ENCODE measurements around the gene DNAJC27. TPM values are rescaled to one million over a fixed set of nuclear protein-coding genes. Genes with fewer than 3 reads are reported as not detected.

DNAJC27 gene
- total and polyA plus RNA-seq, 2 of the 13 experiments (the other 11 are each of a cell fraction or from before 2014, with no cell fraction given) = 3.1 to 3.7 TPM

DNA sequence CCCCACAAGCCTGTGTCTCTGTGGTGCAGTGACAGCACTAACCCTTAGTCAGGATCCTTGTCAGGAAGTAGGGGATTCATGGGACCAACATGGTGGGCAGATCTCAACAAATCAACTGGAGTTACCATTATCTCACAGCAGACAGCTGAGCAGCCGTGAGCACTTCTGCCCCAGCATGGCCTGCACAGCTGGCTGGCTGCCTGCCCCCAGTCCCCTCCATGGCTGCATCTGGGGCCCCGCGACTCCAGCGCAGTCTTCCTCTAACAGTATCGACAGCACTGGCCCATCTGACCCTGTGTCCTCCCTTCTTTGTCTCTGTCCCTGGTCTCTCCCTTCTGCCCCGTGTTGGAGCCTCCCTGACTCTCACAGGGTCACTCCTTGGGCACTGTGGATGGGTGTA is 47.0 kb downstream of the DNAJC27 start (continued):
- TF ChIP-seq, protein P1, sequence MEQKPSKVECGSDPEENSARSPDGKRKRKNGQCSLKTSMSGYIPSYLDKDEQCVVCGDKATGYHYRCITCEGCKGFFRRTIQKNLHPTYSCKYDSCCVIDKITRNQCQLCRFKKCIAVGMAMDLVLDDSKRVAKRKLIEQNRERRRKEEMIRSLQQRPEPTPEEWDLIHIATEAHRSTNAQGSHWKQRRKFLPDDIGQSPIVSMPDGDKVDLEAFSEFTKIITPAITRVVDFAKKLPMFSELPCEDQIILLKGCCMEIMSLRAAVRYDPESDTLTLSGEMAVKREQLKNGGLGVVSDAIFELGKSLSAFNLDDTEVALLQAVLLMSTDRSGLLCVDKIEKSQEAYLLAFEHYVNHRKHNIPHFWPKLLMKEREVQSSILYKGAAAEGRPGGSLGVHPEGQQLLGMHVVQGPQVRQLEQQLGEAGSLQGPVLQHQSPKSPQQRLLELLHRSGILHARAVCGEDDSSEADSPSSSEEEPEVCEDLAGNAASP (CRISPR knock-in tag; IDR thresholded peaks at IDR 0.05; ENCODE audit: borderline replicate concordance) = no peak
- TF ChIP-seq SATB2 (CRISPR knock-in tag; IDR thresholded peaks at IDR 0.05) = no peak

DNA sequence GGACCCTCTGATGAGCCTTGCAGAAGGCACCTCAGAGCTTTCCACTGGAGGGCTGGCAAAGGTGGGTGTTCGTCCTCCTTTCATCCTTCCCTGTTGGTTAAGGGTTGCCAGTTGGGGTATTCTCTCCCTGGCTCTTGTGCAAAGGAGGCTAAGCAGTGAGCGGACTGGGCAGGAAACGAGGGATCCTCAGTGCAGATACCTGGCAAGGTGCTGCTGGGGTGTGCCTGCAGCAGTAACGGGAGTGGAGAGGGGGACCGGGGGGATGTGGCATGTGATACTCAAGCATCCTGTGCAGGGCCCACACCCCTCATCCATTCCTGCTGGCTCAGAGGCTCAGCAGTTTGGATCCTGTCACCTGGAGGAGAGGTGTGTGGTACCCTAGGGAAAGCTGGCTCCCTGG is 47.5 kb downstream of the DNAJC27 start:
- CTCF ChIA-PET (ENCODE audit: low intra/inter-chr PET ratio, low total read pairs) = no interaction called here
- H3K4me1 ChIP-seq (ENCODE audit: insufficient read depth, low read length) = peaks cover 17% of the 10 kb centered on the region
- H3K4me2 ChIP-seq (ENCODE audit: low read depth, low read length) = no peak overlapping the region
- no peaks in the 10 kb centered on the region for H3K9me3 ChIP-seq (ENCODE audit: low read length)
- H2AFZ ChIP-seq (ENCODE audit: low read length) = no peak overlapping the region
- H3K27ac ChIP-seq (ENCODE audit: extremely low read length, insufficient read depth, low read length) = no peak overlapping the region
- intact Hi-C loops (cut with micrococcal nuclease; ENCODE audit: unreplicated experiment) = no loop called here
- in situ Hi-C loops (cut with HindIII; ENCODE audit: extremely low pct_ligation_motif_present, low pct_unique_long_range_greater_than_20kb) = no loop called here
- ATAC-seq (no peak), FAIRE-seq (no peak), DNase-seq (ENCODE audit: low spot score) (no peak)
- POLR2A ChIA-PET = no interaction called here
- no TSS peak for BruUV-seq (replicated peaks)
- TF ChIP-seq, protein P2, sequence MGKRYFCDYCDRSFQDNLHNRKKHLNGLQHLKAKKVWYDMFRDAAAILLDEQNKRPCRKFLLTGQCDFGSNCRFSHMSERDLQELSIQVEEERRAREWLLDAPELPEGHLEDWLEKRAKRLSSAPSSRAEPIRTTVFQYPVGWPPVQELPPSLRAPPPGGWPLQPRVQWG (CRISPR knock-in tag; IDR thresholded peaks at IDR 0.05; ENCODE audit: borderline replicate concordance, low read depth) = no peak
- TF ChIP-seq PAX8 (CRISPR knock-in tag; IDR thresholded peaks at IDR 0.05; ENCODE audit: borderline replicate concordance) (no peak), SAFB2 (CRISPR knock-in tag; IDR thresholded peaks at IDR 0.05; ENCODE audit: borderline replicate concordance, low read depth) (no peak), ZBTB7A (CRISPR knock-in tag; IDR thresholded peaks at IDR 0.05) (no peak), HNRNPLL (IDR thresholded peaks at IDR 0.05; ENCODE audit: low read depth, low read length, poor library complexity, severe bottlenecking) (no peak), KAT7 (CRISPR knock-in tag; IDR thresholded peaks at IDR 0.05; ENCODE audit: borderline replicate concordance) (no peak), ZNF766 (CRISPR knock-in tag; IDR thresholded peaks at IDR 0.05; ENCODE audit: borderline replicate concordance) (no peak), ELF1 (CRISPR knock-in tag; IDR thresholded peaks at IDR 0.05) (no peak)
- TF ChIP-seq, protein P3, sequence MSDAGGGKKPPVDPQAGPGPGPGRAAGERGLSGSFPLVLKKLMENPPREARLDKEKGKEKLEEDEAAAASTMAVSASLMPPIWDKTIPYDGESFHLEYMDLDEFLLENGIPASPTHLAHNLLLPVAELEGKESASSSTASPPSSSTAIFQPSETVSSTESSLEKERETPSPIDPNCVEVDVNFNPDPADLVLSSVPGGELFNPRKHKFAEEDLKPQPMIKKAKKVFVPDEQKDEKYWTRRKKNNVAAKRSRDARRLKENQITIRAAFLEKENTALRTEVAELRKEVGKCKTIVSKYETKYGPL (CRISPR knock-in tag; IDR thresholded peaks at IDR 0.05) = no peak
- TF ChIP-seq, protein P4, sequence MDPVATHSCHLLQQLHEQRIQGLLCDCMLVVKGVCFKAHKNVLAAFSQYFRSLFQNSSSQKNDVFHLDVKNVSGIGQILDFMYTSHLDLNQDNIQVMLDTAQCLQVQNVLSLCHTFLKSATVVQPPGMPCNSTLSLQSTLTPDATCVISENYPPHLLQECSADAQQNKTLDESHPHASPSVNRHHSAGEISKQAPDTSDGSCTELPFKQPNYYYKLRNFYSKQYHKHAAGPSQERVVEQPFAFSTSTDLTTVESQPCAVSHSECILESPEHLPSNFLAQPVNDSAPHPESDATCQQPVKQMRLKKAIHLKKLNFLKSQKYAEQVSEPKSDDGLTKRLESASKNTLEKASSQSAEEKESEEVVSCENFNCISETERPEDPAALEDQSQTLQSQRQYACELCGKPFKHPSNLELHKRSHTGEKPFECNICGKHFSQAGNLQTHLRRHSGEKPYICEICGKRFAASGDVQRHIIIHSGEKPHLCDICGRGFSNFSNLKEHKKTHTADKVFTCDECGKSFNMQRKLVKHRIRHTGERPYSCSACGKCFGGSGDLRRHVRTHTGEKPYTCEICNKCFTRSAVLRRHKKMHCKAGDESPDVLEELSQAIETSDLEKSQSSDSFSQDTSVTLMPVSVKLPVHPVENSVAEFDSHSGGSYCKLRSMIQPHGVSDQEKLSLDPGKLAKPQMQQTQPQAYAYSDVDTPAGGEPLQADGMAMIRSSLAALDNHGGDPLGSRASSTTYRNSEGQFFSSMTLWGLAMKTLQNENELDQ (CRISPR knock-in tag; IDR thresholded peaks at IDR 0.05; ENCODE audit: borderline replicate concordance) = no peak
- TF ChIP-seq, protein P5, sequence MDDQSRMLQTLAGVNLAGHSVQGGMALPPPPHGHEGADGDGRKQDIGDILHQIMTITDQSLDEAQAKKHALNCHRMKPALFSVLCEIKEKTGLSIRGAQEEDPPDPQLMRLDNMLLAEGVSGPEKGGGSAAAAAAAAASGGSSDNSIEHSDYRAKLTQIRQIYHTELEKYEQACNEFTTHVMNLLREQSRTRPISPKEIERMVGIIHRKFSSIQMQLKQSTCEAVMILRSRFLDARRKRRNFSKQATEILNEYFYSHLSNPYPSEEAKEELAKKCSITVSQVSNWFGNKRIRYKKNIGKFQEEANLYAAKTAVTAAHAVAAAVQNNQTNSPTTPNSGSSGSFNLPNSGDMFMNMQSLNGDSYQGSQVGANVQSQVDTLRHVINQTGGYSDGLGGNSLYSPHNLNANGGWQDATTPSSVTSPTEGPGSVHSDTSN (CRISPR knock-in tag; IDR thresholded peaks at IDR 0.05; ENCODE audit: borderline replicate concordance) = no peak
- TF ChIP-seq, protein P6, sequence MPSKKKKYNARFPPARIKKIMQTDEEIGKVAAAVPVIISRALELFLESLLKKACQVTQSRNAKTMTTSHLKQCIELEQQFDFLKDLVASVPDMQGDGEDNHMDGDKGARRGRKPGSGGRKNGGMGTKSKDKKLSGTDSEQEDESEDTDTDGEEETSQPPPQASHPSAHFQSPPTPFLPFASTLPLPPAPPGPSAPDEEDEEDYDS (CRISPR knock-in tag; IDR thresholded peaks at IDR 0.05) = no peak
- TF ChIP-seq, protein P7, sequence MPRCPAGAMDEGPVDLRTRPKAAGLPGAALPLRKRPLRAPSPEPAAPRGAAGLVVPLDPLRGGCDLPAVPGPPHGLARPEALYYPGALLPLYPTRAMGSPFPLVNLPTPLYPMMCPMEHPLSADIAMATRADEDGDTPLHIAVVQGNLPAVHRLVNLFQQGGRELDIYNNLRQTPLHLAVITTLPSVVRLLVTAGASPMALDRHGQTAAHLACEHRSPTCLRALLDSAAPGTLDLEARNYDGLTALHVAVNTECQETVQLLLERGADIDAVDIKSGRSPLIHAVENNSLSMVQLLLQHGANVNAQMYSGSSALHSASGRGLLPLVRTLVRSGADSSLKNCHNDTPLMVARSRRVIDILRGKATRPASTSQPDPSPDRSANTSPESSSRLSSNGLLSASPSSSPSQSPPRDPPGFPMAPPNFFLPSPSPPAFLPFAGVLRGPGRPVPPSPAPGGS (CRISPR knock-in tag; IDR thresholded peaks at IDR 0.05) = no peak
- H3K79me2 ChIP-seq (ENCODE audit: insufficient read depth, low read length) = no peaks in the 10 kb centered on the region
- WGBS (ENCODE audit: low lambda C conversion rate) = 14% methylated on average over 2 of the region's 5 CpGs
- H3K9ac ChIP-seq (ENCODE audit: insufficient read depth, low read depth, low read length) = no peak overlapping the region
- no peaks in the 10 kb centered on the region; the same call in 1 of the 2 replicates for H4K20me1 ChIP-seq (ENCODE audit: insufficient read depth, low read length)
- H3K4me3 ChIP-seq (replicated peaks in 1 of 3; ENCODE audit: insufficient read depth in 1 of 3, low read depth in 2 of 3, low read length in 3 of 3) = no peak overlapping the region
- H3K27me3 ChIP-seq (ENCODE audit: control insufficient read depth in 1 of 2, insufficient read depth in 2 of 2, low read length in 2 of 2) = peaks cover 9 to 70% of the 10 kb centered on the region in 2 experiments; a peak in 4 of 5 replicates
- no peaks in the 10 kb centered on the region for H3K36me3 ChIP-seq (replicated peaks in 1 of 2; ENCODE audit: control insufficient read depth in 1 of 2, insufficient read depth in 2 of 2, low read length in 2 of 2)
